Neural progenitor cell (in vitro differentiated cells): ENCODE measurements around the gene C16orf86.

Source experiments
- EZH2phosphoT487 ChIP-seq: fragments of 200-600 bp; sonication (generic); IDR thresholded peaks from 2 replicates; pipeline ENCODE4 v1.6.1; 2017; ENCODE audit warnings: antibody characterized with exemption
- TF ChIP-seq, protein P1 (sequence below): fragments of 200-600 bp; sonication (generic); IDR thresholded peaks from 2 replicates; pipeline ENCODE4 v1.5.1; 2017; ENCODE audit warnings: antibody characterized with exemption, mild to moderate bottlenecking

DNA sequence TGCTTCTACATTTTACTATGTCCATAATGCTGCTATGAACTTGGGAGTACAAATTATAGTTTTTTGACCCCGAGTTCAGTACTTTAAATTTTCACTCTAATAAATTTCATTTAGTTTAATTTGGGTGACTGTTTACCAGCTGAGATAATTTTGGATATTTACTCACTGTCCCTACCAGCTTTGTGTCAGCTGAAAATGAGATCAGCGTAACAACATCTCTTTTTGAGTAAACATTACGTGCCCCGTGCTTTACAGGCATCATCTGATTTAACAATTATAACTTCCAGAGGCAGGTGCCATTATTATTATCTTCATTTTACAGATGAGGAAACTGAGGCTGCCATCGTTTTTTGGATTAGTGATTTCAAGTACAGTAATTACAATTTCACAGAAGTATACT is 37.5 kb downstream of the C16orf86 start:
- TF ChIP-seq EZH2phosphoT487 = no peak
- TF ChIP-seq, protein P1, sequence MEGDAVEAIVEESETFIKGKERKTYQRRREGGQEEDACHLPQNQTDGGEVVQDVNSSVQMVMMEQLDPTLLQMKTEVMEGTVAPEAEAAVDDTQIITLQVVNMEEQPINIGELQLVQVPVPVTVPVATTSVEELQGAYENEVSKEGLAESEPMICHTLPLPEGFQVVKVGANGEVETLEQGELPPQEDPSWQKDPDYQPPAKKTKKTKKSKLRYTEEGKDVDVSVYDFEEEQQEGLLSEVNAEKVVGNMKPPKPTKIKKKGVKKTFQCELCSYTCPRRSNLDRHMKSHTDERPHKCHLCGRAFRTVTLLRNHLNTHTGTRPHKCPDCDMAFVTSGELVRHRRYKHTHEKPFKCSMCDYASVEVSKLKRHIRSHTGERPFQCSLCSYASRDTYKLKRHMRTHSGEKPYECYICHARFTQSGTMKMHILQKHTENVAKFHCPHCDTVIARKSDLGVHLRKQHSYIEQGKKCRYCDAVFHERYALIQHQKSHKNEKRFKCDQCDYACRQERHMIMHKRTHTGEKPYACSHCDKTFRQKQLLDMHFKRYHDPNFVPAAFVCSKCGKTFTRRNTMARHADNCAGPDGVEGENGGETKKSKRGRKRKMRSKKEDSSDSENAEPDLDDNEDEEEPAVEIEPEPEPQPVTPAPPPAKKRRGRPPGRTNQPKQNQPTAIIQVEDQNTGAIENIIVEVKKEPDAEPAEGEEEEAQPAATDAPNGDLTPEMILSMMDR = no peak
